Gastroesophageal sphincter (tissue), 4 donors: Measurements from ENCODE around the gene MYPN. TPM values are rescaled to one million over a fixed set of nuclear protein-coding genes. Genes with fewer than 3 reads are reported as not detected.

Experiments
- ATAC-seq: fragments of 150-250 bp; one replicate; pipeline ENCODE4 v1.9.1; 2016; ENCODE audit warnings: mild to moderate bottlenecking, moderate library complexity
- H3K27ac ChIP-seq, 4 donors: fragments of 200-600 bp; sonication (generic) in 3 of 4; 1 replicate in 3 of 4; 2 replicates in 1 of 4; pipeline ENCODE4 v1.5.1; 2016 to 2019
- H3K27me3 ChIP-seq: fragments of 200-600 bp; sonication (generic); one replicate; pipeline ENCODE4 v1.5.1; 2019
- H3K36me3 ChIP-seq, 2 donors: fragments of 200-600 bp; sonication (generic); one replicate each; pipeline ENCODE4 v1.5.1; 2019; ENCODE audit warnings: control low read depth in 1 of 2
- H3K4me1 ChIP-seq, 3 donors: fragments of 200-600 bp; sonication (generic); 1 replicate in 2 of 3; 2 replicates in 1 of 3; pipeline ENCODE4 v1.5.1; 2016 to 2019; ENCODE audit warnings: control low read depth in 2 of 3
- H3K4me3 ChIP-seq, 2 donors: fragments of 200-600 bp; sonication (generic); one replicate each; pipeline ENCODE4 v1.5.1; 2019; ENCODE audit warnings: mild to moderate bottlenecking in 1 of 2, moderate library complexity in 1 of 2
- H3K9me3 ChIP-seq, 3 donors: fragments of 200-600 bp; sonication (generic); one replicate each; pipeline ENCODE4 v1.5.1; 2017 to 2019; ENCODE audit warnings: control low read depth in 2 of 3
- CTCF ChIP-seq, 4 experiments: fragments of 200-600 bp in 2 of 4; fragments of 450-650 bp in 2 of 4; sonication (generic) in 1 of 4; IDR thresholded peaks; one replicate each; pipeline ENCODE4 v1.5.1; 2017 to 2019; ENCODE audit warnings: antibody characterized with exemption in 4 of 4, mild to moderate bottlenecking in 2 of 4, moderate library complexity in 2 of 4
- EP300 ChIP-seq: sonication (generic); formaldehyde crosslinking; IDR thresholded peaks from one replicate; pipeline ENCODE4 v1.6.1; 2017; ENCODE audit warnings: antibody characterized with exemption, mild to moderate bottlenecking
- POLR2A ChIP-seq, 2 donors: fragments of 450-650 bp; IDR thresholded peaks; one replicate each; pipeline ENCODE4 v1.6.1; 2017; ENCODE audit warnings: antibody characterized with exemption in 2 of 2, mild to moderate bottlenecking in 2 of 2, moderate library complexity in 1 of 2
- POLR2AphosphoS5 ChIP-seq: sonication (generic); formaldehyde crosslinking; IDR thresholded peaks from one replicate; pipeline ENCODE4 v1.6.1; 2017; ENCODE audit warnings: antibody characterized with exemption
- WGBS, 2 donors: methylation state at CpG; one replicate each; pipeline ENCODE4 v1.1.5; 2018; ENCODE audit warnings: low coverage in 1 of 2; 5-methylcytosine and 5-hydroxymethylcytosine counted together
- total RNA-seq, 4 donors: library from RNA; depleted of rRNA; stranded (reverse); fragments of >200 nt; gene quantifications; one replicate each; pipeline ENCODE4 v1.1.0, GENCODE V29; 2016

Gene MYPN
- total RNA-seq, 4 donors from 2014 or later: 0.79 to 1.9 TPM; not detected in 2

- TF ChIP-seq POLR2AphosphoS5 (no peak), POLR2A (IDR thresholded peaks at IDR 0.05) (no peak), CTCF (IDR thresholded peaks at IDR 0.05) (no peak), EP300 (no peak)
- 64 to 87% methylated on average over 4 to 6 of the region's 6 CpGs for WGBS, 2 donors
- Histone ChIP-seq H3K27ac (no peak overlapping the region), H3K9me3 (no peaks in the 10 kb centered on the region), H3K27me3 (no peaks in the 10 kb centered on the region), H3K4me3 (no peak overlapping the region), H3K36me3 (no peaks in the 10 kb centered on the region), H3K4me1 (no peaks in the 10 kb centered on the region)
- no peak for ATAC-seq
Observed at GRCh38 chr10:68247931-68248330, 138.6 kb downstream of the MYPN start.

- H3K27me3 ChIP-seq: no peaks in the 10 kb centered on the region
- no peak overlapping the region for H3K4me3 ChIP-seq
- TF ChIP-seq CTCF (IDR thresholded peaks at IDR 0.05): no peak
- 77 to 83% methylated on average over 4 of the region's 4 CpGs for WGBS, 2 donors
- no peak for ATAC-seq
- H3K36me3 ChIP-seq: no peaks in the 10 kb centered on the region
- no peak overlapping the region for H3K27ac ChIP-seq
- no peaks in the 10 kb centered on the region for H3K4me1 ChIP-seq
- no peaks in the 10 kb centered on the region for H3K9me3 ChIP-seq
Observed at GRCh38 chr10:68249297-68249696, 140.0 kb downstream of the MYPN start.

- no peak for ATAC-seq
- no peaks in the 10 kb centered on the region for H3K9me3 ChIP-seq
- WGBS, 2 donors: 70 to 85% methylated on average over 2 of the region's 7 CpGs
- H3K27ac ChIP-seq: no peak overlapping the region
- no peaks in the 10 kb centered on the region for H3K27me3 ChIP-seq
- no peak overlapping the region for H3K4me3 ChIP-seq
- H3K4me1 ChIP-seq: no peaks in the 10 kb centered on the region
- TF ChIP-seq POLR2A (IDR thresholded peaks at IDR 0.05) (no peak), POLR2AphosphoS5 (no peak), CTCF (IDR thresholded peaks at IDR 0.05) (no peak), EP300 (no peak)
- H3K36me3 ChIP-seq: no peaks in the 10 kb centered on the region
Observed at GRCh38 chr10:68251151-68251550, 141.9 kb downstream of the MYPN start.

- H3K27me3 ChIP-seq: no peaks in the 10 kb centered on the region
- no peaks in the 10 kb centered on the region for H3K4me1 ChIP-seq
- TF ChIP-seq CTCF (IDR thresholded peaks at IDR 0.05) (no peak), EP300 (no peak), POLR2AphosphoS5 (no peak), POLR2A (IDR thresholded peaks at IDR 0.05) (no peak)
- H3K9me3 ChIP-seq: no peaks in the 10 kb centered on the region
- 79 to 100% methylated on average over 2 to 5 of the region's 5 CpGs for WGBS, 2 donors
- no peak overlapping the region for H3K27ac ChIP-seq
- no peaks in the 10 kb centered on the region for H3K36me3 ChIP-seq
- no peak overlapping the region for H3K4me3 ChIP-seq
- ATAC-seq: no peak
Observed at GRCh38 chr10:68251625-68252495, 142.6 kb downstream of the MYPN start.

GRCh38 chr10:68253346-68253745, 144.1 kb downstream of the MYPN start:
- no peak overlapping the region for H3K27ac ChIP-seq
- no peaks in the 10 kb centered on the region for H3K36me3 ChIP-seq
- no peaks in the 10 kb centered on the region for H3K4me1 ChIP-seq
- no peak overlapping the region for H3K4me3 ChIP-seq
- no peaks in the 10 kb centered on the region for H3K27me3 ChIP-seq
- WGBS, 2 donors: 21 to 27% methylated on average over 1 of the region's 1 CpG
- ATAC-seq: no peak
- TF ChIP-seq EP300 (no peak), POLR2A (IDR thresholded peaks at IDR 0.05) (no peak), POLR2AphosphoS5 (no peak)
- no peaks in the 10 kb centered on the region for H3K9me3 ChIP-seq
